ENCODE measurements around the gene ANKS1B.

The ANKS1B gene

DNA sequence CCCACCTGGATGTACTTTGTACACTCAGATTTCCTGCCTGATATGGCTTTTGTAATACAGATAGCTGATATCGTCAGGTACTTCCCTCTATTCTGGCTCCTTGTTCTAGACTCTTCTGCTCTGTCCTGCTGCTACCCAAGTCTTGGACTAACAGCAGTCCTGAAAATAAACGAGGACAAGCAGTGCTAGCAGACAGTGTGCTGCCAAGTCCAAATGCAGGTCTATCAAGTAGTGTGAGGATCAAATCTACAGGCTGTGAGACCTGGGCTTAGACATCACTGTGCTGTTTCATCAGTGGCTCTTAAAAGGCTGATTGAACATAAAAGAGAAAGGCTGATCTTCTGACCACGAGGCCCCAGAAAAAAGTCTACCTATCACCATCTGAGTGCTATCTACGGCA is 921.6 kb downstream of the ANKS1B start:
- Histone ChIP-seq H3K9me2 (replicated peaks; ENCODE audit: low read depth, low read length) (no peaks in the 10 kb centered on the region), H4K20me1 (ENCODE audit: insufficient read depth, low read length, poor library complexity, severe bottlenecking) (no peaks in the 10 kb centered on the region), H3K36me3 (ENCODE audit: insufficient read depth, low read length) (no peaks in the 10 kb centered on the region), H3K4me1 (ENCODE audit: insufficient read depth, low read length, poor library complexity, severe bottlenecking) (no peaks in the 10 kb centered on the region), H3K9me3 (ENCODE audit: insufficient read depth, low read depth, low read length) (no peaks in the 10 kb centered on the region), H3K79me2 (ENCODE audit: insufficient read depth, low read length) (no peaks in the 10 kb centered on the region), H3K27me3 (ENCODE audit: insufficient read depth, low read length, poor library complexity, severe bottlenecking) (no peaks in the 10 kb centered on the region), H3K4me2 (ENCODE audit: low read depth, low read length, poor library complexity, severe bottlenecking) (no peak overlapping the region), H2AFZ (ENCODE audit: low read length) (no peak overlapping the region), H3K4me3 (ENCODE audit: low read length, poor library complexity, severe bottlenecking) (no peak overlapping the region), H3K9ac (ENCODE audit: low read depth, low read length, poor library complexity, severe bottlenecking) (no peak overlapping the region), H3F3A (ENCODE audit: low read depth) (no peaks in the 10 kb centered on the region)
- TF ChIP-seq, protein P1, sequence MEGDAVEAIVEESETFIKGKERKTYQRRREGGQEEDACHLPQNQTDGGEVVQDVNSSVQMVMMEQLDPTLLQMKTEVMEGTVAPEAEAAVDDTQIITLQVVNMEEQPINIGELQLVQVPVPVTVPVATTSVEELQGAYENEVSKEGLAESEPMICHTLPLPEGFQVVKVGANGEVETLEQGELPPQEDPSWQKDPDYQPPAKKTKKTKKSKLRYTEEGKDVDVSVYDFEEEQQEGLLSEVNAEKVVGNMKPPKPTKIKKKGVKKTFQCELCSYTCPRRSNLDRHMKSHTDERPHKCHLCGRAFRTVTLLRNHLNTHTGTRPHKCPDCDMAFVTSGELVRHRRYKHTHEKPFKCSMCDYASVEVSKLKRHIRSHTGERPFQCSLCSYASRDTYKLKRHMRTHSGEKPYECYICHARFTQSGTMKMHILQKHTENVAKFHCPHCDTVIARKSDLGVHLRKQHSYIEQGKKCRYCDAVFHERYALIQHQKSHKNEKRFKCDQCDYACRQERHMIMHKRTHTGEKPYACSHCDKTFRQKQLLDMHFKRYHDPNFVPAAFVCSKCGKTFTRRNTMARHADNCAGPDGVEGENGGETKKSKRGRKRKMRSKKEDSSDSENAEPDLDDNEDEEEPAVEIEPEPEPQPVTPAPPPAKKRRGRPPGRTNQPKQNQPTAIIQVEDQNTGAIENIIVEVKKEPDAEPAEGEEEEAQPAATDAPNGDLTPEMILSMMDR (conservative IDR thresholded peaks at IDR 0.05; ENCODE audit: low read length), result no peak
- TF ChIP-seq EZH2phosphoT487 (IDR thresholded peaks at IDR 0.05; ENCODE audit: borderline replicate concordance), result no peak

DNA sequence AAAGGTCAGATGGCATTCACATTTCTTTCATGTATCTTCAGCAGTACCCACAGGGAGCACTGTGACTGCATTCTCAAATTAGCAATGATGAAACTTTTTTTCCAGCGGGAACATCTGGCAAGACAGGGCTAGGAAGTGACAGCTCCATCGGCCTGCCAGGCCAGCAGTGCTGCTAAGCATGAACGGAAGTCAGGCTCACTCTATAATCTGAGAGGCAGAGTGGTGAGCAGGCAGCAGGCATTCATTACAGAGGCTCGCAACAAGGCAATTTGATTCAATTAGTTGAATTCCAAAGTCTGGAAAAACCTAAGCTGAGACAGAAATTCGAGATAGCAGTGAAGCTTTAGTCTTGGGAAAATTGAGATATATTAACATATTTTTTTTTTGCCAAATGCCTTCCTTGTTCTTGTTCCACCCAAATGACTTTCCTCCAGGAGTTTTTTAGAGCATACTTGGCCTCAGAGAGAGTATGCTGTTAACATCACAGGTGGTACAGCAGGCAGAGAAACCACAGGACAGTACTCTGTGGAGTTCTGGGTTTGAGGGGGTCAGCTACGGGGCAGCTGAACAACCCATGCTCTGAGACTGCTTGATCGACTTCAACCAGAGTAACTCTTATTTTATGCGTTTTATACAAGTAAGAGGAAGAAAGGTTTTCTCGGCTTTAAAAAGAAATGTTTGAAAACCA is 924.8 kb downstream of the ANKS1B start:
- H3K9me3 ChIP-seq (ENCODE audit: insufficient read depth, low read depth, low read length), result no peaks in the 10 kb centered on the region
- no peaks in the 10 kb centered on the region for H4K20me1 ChIP-seq (ENCODE audit: insufficient read depth, low read length, poor library complexity, severe bottlenecking)
- no peaks in the 10 kb centered on the region for H3F3A ChIP-seq (ENCODE audit: low read depth)
- no peaks in the 10 kb centered on the region for H3K9me2 ChIP-seq (replicated peaks; ENCODE audit: low read depth, low read length)
- no peak overlapping the region for H2AFZ ChIP-seq (ENCODE audit: low read length)
- no peak overlapping the region for H3K9ac ChIP-seq (ENCODE audit: low read depth, low read length, poor library complexity, severe bottlenecking)
- TF ChIP-seq, protein P1 (conservative IDR thresholded peaks at IDR 0.05; ENCODE audit: low read length), result no peak
- H3K4me1 ChIP-seq (ENCODE audit: insufficient read depth, low read length, poor library complexity, severe bottlenecking), result no peaks in the 10 kb centered on the region
- no peak overlapping the region for H3K4me2 ChIP-seq (ENCODE audit: low read depth, low read length, poor library complexity, severe bottlenecking)
- no peaks in the 10 kb centered on the region for H3K79me2 ChIP-seq (ENCODE audit: insufficient read depth, low read length)
- no peaks in the 10 kb centered on the region for H3K36me3 ChIP-seq (ENCODE audit: insufficient read depth, low read length)
- no peak overlapping the region for H3K4me3 ChIP-seq (ENCODE audit: low read length, poor library complexity, severe bottlenecking)
- no peaks in the 10 kb centered on the region for H3K27me3 ChIP-seq (ENCODE audit: insufficient read depth, low read length, poor library complexity, severe bottlenecking)

DNA sequence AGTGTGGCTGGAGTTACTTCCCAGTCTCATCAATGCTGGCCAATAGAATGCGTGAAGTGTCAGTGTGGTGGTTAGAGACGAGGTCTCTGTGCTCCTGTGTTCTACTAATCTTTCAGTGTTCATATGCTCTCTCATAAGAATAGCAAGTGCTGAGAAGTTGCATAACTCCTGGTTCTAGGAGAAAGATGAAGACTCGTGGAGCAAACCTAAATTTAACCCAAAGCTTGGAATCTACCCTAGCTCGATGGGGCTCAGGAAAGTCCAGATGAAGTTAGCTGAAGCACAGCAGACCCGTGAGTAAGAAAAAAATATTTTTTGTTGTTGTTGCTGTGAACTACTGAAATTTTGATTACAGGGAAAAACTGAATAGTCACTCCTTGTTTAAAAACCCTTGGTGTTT is 927.1 kb downstream of the ANKS1B start:
- H3K9me3 ChIP-seq (ENCODE audit: insufficient read depth, low read depth, low read length), result no peaks in the 10 kb centered on the region
- no peak overlapping the region for H3K4me2 ChIP-seq (ENCODE audit: low read depth, low read length, poor library complexity, severe bottlenecking)
- no peaks in the 10 kb centered on the region for H3K27me3 ChIP-seq (ENCODE audit: insufficient read depth, low read length, poor library complexity, severe bottlenecking)
- H3K9me2 ChIP-seq (replicated peaks; ENCODE audit: low read depth, low read length), result no peaks in the 10 kb centered on the region
- no peak overlapping the region for H2AFZ ChIP-seq (ENCODE audit: low read length)
- H4K20me1 ChIP-seq (ENCODE audit: insufficient read depth, low read length, poor library complexity, severe bottlenecking), result no peaks in the 10 kb centered on the region
- no peaks in the 10 kb centered on the region for H3K79me2 ChIP-seq (ENCODE audit: insufficient read depth, low read length)
- no peak for TF ChIP-seq EZH2phosphoT487 (IDR thresholded peaks at IDR 0.05; ENCODE audit: borderline replicate concordance)
- TF ChIP-seq, protein P1 (conservative IDR thresholded peaks at IDR 0.05; ENCODE audit: low read length), result no peak
- H3F3A ChIP-seq (ENCODE audit: low read depth), result no peaks in the 10 kb centered on the region
- H3K4me3 ChIP-seq (ENCODE audit: low read length, poor library complexity, severe bottlenecking), result no peak overlapping the region
- no peaks in the 10 kb centered on the region for H3K36me3 ChIP-seq (ENCODE audit: insufficient read depth, low read length)
- no peaks in the 10 kb centered on the region for H3K4me1 ChIP-seq (ENCODE audit: insufficient read depth, low read length, poor library complexity, severe bottlenecking)
- no peak overlapping the region for H3K9ac ChIP-seq (ENCODE audit: low read depth, low read length, poor library complexity, severe bottlenecking)
